GM12864 (cell line): Measurements from ENCODE around the gene CPM.

Experiments used
- DNase-seq: peaks from one replicate; pipeline ENCODE4 v3.0.0-alpha.2; 2011; ENCODE audit warnings: low read depth
- H3K4me3 ChIP-seq: 2 replicates; pipeline ENCODE4 v1.5.1; 2011; ENCODE audit warnings: mild to moderate bottlenecking, low read depth, low read length, control low read depth
- CTCF ChIP-seq: IDR thresholded peaks from 2 replicates; pipeline ENCODE4 v1.5.1; 2011; ENCODE audit warnings: low read depth, mild to moderate bottlenecking, moderate library complexity, low read length, control low read depth, inconsistent platforms; ENCODE audit errors: missing control alignments

The CPM gene

GRCh38 chr12:68956466-68956865, 23.5 kb upstream of the CPM start:
- H3K4me3 ChIP-seq, result no peak overlapping the region
- DNase-seq, result no peak
- TF ChIP-seq CTCF, result no peak

GRCh38 chr12:68954811-68955210, 21.8 kb upstream of the CPM start:
- TF ChIP-seq CTCF, result no peak
- DNase-seq, result no peak
- H3K4me3 ChIP-seq, result no peak overlapping the region

- DNase-seq, result no peak
- TF ChIP-seq CTCF, result no peak
- H3K4me3 ChIP-seq, result no peak overlapping the region
Observed at GRCh38 chr12:68953536-68953935, 20.6 kb upstream of the CPM start.

- no peak overlapping the region for H3K4me3 ChIP-seq
- no peak for DNase-seq
- TF ChIP-seq CTCF, result no peak
Observed at GRCh38 chr12:68951652-68952051, 18.7 kb upstream of the CPM start.

- no peak overlapping the region for H3K4me3 ChIP-seq
- DNase-seq, result no peak
- TF ChIP-seq CTCF, result no peak
Observed at GRCh38 chr12:68950511-68950910, 17.5 kb upstream of the CPM start.

GRCh38 chr12:68945255-68945654, 12.3 kb upstream of the CPM start:
- H3K4me3 ChIP-seq, result no peak overlapping the region
- no peak for DNase-seq
- no peak for TF ChIP-seq CTCF

- DNase-seq, result no peak
- TF ChIP-seq CTCF, result no peak
- H3K4me3 ChIP-seq, result no peak overlapping the region
Observed at GRCh38 chr12:68944296-68945076, 11.5 kb upstream of the CPM start.
